GM18867 (cell line): ENCODE measurements around the gene EPHB6.
A peak's percentile ranks its signal among the peaks of the same experiment; 100 is the strongest.

Source experiments
- ATAC-seq: cut with Tn5 transposase; IDR thresholded peaks from one replicate; pipeline ENCODE4 v1.9.1; 2021; ENCODE audit warnings: mild to moderate bottlenecking, moderate library complexity; ENCODE audit not compliant: unreplicated experiment

Gene EPHB6

DNA sequence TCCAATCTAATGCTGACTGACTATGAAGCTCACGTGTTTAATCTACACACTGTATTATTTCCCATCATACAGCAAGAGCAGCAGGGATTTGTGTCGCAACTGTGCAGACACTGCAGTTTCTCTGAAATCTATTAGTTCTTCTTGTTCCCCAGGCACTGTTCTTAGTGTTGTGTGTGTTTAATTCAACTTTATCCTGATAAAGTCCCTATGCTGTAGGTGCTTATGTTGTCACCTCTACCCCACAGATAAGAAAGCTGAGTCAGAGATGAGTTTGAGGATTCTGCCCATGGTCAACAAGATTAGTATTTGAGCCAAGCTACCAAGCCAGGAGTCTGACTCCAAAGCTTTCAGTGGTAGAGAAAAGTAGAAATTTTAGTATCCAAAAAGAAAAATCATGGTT is 22.5 kb upstream of the EPHB6 start:
- ATAC-seq, result no peak

DNA sequence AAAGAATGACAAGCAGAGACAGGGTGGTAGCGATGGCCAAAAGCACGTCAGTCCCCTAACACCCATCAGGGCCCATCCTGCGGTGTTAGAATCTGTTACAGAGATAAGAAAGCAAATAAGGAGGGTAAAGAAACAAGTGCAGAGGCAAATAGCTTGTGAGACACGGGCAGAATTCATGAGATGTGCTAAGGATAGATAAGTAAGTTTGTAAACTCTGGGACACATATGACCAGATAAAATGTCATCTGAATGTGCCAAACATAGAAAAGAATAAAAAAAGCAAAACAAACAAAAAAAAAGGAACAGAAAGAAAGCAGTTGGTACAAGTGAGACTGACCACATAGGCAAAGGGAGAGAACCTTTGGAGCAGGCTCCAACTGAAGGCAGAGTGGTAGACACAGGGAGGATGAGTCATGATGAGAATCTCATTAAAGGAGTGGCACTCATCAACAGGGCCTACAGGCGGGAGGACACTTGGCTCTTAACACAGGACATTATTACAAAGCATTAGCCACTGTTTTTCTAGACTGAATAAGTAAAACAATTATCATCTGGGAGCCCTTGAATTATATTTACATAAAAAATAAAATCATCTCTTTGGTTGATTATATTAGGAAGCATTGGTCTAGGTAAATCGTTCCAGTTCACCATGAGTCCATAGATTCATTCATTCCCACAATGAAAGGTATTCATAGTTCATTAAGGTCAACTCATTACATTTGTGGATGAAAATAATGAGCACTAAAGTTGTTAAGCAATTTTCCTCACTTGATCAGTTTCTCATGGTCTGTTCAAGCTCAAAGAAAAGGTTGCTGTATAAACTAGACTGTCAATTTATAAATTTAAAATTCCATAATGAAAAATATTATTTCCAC is 21.5 kb upstream of the EPHB6 start:
- peak; percentile 72 for ATAC-seq

DNA sequence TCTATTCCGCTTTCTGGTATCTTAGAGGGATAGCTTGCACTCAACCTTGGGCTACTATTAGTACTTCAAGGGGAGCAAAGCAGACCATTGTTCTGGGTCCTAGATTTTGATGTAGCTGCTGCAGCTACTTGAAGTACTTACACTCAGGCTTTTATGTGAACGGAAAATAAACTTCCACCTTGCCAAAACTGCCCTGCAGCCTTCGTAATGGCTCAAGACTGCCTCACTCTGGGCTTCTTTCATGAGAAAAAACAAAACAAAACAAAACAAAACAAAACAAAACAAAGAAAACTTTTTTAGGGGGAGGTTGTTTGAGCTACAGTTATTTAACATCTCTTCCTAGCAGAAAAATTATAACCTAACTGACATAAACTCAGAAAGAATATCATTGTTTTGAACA is 19.4 kb upstream of the EPHB6 start:
- no peak for ATAC-seq

DNA sequence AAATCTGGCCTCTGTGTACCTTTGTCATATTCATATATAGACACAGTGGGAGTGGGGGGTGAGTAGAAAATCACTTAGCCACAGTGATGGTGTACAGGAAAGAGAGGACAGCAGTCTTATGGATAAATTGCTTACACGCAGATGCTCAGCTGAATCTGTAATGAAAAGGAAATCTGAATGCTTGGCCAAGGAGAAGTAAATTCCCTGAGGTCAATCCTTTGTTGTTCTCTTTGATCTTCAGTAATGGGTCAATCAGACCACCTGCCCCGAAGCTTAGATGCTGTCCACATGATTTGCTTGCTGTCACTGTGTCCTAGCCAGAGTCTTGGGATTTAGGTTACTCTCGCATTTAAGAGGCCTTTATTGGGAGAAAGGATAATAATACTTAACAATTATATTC is 18.4 kb upstream of the EPHB6 start:
- ATAC-seq, result no peak

DNA sequence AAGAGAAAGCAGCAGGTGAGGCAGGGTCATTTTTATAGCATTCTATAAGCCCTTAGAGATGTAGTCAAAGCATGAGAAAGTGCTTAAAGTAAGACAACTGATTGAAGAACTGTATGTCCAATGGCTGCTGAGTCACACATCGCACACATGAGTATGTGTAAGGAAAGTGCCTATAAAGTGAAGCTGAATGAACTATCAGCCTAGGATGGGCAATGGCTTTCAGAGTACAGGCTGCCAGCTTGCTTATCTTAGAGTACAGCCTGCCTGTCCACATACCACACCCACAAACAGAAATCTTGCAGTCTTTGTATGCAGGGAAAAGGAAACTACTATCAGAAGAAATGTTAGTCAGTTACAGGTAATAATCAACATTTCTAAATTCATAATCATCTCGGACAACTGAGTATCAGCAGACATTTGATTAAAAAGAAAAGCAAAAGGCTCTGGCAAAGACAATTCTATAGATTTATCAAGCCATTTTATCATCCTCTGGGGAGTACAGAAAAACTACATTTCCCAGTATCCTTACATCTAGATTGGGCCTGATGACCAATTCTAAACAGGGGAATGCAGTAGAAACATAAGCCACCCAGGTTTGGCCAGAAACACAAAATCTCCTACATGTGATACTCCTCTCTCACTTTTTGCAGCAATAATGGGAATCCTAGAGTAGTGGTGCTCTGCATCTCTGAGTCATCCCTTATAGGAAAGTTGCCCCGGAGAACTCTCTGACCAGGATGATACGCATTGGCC is 16.2 kb upstream of the EPHB6 start:
- ATAC-seq, result no peak

DNA sequence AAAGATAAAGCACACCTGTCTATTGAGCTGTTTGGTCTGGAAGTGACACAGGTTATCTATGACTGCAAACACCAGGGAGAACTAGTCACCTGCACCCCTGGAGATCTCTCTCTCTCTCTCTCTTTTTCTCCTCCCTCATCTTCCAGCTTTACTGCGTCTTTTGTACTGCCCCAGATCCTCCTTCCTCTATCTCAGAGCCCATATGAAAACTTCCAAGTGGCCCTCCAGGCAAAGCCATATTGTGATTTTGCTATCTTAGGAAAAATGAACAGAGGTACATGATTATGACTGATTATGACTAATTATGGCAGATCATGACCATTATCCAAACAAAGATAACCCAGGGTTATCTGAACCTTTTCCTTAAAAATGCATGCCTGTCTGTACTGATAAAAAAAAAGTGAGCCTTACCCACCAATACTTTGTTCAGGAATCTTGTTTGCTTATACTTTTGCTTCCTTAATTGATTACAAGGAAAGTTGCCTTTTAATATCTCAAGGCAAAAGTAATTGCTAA is 12.6 kb upstream of the EPHB6 start:
- ATAC-seq, result no peak

DNA sequence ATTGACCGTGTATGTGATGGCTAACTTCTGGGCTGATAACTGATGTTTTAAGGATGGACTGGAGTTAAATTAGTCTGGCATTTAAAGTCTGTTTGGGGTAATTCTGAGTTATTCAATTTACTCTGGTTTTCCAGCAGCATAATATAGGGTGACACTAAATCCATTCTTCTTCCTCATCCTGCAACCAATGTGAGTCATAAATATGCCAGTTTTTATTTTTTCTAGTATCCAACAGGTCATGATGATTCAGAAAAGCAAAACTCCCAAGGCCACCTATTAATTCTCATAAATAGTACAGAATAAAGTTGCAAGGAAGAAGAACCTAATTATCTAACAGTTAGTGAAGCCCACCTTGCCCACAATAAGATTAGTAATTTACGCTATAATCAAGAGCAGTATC is 7.5 kb upstream of the EPHB6 start:
- no peak for ATAC-seq

DNA sequence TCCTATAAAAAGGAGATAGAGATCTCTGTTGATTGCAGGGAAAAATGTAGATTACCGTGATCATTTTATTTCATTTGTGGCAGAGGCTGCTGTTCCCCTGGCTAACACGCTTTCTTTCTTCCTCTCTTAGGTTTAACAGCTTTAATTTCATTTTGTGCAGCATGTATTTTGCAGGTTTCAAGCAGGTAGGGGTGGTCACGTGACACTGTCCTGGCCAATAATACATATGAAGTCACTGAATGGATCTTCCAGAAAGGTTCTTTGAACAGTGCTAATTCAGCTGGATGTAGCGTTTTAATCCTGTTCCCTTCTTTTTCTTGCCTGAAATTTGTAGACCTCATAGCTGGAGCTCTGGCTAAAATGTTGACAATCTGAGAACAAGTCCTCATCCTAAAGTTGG is 3.6 kb upstream of the EPHB6 start:
- no peak for ATAC-seq

DNA sequence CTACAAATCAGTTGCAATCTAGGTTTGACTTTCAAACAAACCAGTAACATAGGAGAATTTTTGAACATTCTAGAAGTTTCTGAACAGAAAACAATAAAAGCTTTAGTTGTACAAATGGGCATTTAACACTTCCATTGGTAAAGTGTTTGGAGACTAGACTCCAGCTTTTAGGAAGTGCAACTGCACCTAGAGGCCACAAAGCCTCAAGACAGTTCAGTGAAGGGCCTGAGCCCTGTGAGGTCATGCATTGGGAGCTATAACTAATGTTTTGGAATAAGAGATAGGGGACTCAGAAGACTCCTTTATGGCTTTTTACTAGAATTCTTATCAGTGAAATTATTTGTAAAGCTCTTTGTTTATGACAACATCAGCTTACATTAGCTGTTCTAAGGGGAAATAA is 3.0 kb upstream of the EPHB6 start:
- no peak for ATAC-seq

DNA sequence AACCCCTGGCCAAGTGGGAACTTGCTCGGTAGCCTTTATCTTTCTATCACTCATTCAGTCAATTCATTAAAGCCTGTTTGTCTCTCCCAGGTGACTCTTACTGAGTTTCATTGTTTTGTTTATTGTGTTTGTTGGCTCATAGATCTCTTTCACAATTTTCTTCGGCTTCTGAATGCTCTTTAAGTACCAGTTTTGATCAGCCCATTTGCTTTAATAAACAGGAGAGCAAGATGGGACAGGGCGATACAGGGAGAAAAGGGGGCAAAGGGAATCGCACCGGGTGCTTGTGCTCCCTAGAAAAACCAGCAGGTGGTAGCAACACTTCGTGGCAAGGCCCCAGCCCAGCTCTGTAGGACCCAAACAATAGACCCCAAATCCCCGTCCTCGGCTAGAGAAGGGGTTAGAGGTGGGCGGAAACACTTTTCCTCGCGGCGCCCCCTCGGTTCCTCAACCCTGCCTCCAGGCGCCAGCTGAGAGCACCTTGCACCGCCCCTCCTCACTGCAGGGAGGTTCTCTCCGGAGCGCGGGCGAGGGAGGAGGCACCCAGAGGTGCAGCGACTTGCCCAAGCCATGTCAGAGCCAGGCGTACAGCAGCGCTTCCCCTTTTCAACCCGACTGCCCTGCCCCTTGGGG is 1.0 kb upstream of the EPHB6 start:
- peak; percentile 85 for ATAC-seq

DNA sequence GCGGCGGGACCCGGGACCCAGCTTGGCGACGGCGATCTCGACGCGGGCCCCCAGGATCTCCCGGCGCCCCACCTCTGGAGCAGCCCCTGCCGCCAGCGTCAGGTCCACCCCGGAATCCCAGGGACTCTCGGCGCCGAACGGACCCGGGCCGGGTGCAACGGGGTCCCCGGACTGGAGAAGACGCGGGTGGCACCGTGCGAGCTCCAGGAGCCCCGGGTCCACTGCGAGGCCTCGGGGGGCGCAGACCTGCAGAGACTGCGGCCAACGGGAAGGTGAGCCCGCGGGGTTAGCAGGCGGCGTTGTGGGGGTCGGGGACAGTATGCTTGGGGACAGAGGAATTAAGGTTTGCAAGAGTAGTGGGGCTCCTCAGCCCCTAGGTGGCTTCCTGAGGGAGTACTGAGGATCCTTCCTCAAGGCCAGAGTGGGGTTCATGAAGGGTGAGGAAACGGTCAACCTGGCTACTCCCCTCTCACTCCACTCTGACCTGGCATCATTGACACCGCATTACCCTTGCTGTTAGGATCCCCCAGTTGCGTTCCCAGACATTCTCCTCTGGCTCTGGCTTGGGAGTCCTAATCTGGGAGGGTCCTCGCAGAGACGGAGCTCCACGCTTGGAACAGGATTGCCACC is 353 bp downstream of the EPHB6 start:
- ATAC-seq, result peak; percentile 3

DNA sequence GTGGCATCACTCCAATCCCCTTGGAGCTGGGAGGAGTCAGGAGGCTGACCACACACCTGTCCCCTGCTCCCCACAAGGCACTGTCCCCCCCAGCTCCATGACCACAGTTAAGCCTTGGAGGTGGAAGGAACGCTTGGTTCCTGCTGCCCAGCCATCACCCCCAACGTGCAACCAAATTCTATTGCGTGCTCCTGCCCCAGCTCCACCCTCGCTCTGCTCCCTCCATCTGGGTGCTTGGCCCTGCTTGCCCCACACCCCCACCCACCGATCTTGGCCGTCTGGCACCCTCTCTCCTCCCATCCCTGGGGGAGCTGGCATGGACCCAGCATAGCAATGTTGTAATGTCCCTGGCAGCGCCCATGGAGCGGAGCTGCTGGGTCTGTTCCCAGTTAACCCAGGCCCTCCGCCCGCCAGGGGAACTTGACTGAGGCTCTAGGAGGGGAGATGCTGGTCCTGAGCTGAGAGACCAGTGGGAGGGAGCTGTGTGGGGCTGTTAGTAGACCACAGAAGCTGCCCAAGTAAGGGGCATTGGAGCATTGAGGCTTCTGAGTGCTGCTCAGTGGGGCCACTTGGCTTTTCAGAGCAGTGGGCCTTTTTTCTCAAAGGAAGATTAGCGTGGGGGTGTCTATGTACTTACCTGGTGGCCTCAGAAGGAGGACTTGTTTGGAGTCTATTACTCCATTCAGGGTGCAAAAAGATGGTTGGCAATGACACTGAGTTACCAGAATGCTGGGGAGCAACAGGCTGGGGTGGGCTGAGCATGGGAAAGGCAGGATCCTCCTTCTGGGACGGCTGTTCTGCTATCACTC is 1.1 kb downstream of the EPHB6 start:
- no peak for ATAC-seq

DNA sequence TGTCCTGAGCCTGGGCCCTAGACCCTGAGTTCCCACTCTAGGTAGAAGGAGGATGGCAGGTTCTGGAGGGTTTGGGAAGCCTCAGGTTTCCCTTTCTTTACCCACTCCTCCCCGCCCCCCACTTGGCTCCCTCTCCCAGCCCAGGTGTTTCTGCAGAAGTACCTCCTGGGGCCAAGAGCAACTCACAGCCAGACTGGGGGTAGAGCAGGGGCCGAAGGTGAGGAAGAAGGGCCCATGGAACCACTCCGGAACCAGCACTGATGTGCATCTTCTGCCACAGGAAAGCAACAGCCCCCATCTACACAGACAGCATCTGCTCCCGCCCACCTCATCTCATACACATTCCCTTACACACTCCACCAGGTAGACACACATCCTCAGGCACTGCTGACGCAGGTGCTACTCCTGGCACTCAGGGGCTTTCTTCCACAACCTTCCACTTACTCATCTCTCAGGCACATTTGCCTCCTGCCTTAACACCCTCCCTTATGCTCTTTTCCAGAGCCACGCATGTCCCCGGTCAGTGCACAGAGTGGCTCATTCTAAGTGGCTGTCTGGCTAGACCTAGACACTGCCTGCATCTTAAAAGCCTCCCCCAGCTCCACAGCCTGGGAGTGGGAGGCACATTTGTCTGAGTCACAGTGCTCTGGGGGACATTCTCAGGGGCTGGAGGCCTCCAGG is 1.8 kb downstream of the EPHB6 start:
- ATAC-seq, result no peak

DNA sequence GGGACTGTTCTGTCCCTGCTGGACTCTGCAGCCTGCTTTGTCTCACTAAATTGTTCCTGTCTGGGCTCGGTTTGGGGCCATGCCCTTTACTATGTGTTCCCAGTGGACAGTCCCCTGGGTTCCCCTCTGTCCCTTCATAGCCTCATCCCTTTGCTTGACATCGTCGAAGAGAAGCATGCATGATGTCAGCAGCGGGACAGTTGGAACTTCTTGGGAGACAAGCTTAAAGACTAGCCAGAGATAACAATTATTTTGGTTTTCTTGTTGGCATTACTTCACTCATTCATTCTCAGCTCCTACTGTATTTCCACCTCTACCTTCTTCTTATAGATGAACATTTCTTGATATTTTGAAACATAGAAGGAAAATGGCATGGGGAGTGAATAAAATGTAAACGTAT is 2.7 kb downstream of the EPHB6 start:
- no peak for ATAC-seq

DNA sequence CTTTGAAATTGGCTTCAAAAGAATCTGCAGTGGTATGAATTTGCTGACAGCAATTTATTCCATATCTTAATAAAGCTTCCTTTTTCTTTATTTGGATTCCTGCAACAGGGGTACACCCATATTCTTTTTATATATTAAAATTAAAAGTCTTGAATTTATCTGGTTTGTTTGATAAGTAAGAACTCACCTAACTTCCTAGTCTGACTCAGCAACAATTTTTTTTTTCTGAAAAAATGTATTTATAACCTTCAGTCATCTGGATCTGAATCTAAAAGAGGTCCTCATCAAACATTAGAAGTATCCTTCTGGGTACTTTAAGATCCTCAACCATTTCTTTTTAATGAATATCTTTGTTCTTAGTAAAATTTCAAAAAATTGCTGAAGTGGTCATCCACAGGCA is 4.5 kb downstream of the EPHB6 start:
- ATAC-seq, result no peak

DNA sequence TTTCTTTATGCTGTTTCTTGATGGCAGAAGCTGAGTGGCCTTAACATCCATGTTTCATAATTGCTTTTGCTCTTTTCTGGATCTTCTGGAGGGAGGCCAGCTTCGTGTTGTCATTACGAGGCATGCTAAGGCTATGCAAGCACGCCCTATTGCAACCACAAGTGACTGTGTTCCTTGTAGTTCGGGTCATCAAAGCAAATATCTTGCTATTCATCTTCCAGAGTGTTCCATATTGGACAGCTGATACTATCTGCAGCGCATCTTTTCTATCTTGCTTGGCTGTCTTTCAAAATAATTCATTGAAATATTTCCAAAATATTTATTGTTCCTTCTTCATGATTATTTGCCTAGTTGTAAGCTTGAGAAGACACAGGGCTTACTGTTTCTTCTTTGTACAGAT is 5.0 kb downstream of the EPHB6 start:
- no peak for ATAC-seq

DNA sequence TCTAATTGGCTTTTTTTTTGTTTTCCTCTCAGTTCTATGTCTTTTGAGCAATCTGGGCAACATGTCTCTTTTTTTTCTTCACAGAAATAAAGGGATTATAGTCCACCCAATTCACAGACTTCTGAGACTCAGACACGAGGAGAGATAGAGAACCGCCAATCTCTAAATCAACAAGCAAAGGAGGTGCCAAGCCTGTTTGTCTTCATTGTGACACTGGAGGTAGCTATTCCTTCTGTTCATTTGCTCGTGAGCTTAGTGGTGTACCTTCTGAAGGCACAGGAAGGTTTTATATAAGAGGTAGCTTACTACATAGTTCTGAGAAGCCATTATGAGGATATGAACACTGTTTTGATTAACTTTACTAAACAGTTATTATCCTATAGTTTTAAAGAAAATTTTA is 6.1 kb downstream of the EPHB6 start:
- no peak for ATAC-seq

DNA sequence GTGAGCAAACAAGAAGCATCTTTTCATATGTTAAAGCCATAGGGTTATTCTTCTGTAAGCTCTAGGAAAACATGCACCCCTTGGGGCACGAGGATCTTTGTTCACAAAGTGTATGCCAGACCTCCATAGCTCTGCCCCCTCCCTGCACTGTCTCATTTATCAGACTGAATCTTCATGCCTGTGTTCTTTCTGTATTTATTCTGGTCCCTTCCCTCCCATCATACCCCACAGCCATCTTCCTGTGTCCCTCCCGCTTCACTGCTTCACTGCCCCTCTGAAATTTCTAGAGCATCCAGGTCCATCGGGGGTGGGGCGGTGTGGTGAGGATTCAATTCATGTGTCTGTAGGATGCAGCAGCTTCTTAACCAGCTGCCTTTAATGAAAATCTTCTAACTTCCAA is 7.5 kb downstream of the EPHB6 start:
- ATAC-seq, result no peak

DNA sequence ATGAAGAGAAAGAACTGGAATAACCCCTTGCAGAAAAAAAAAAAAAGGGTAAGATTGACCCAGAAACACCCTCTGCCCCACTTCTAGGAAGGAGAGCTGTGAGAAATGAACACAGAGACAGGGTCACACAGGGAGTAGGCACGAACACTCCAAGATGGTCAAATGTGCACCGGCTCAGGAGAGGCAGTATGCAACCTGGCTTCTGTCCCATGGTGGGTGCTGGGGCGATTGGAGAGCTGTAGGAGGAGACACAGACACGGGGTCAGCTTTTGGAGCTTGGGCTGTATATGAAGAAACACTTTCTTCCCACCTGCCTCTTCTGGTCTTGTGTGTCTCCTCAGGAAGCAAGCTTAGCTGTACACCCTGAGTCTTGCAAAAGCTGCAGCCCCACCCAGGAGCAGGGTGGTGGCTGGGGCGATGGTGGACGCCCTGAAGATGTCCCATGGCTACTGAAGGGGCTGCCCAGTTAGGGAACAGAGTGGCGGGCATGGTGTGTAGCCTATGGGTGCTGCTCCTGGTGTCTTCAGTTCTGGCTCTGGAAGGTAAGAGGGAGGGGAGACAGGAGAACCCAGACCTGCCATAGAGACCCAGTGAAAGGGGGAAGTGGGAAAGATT is 8.0 kb downstream of the EPHB6 start:
- ATAC-seq, result no peak
